Lower leg skin (tissue), 4 donors: ENCODE data around the gene HDAC9. TPM values are rescaled to one million over a fixed set of nuclear protein-coding genes. Genes with fewer than 3 reads are reported as not detected.

ENCODE experiments used
- DNase-seq, 2 donors: peaks; one replicate each; pipeline ENCODE4 v3.0.0-alpha.2; 2019; ENCODE audit warnings: low spot score in 2 of 2
- H3K4me3 ChIP-seq: fragments of 200-600 bp; sonication (generic); 2 replicates; pipeline ENCODE4 v1.5.1; 2017; ENCODE audit warnings: mild to moderate bottlenecking, low read depth; ENCODE audit not compliant: poor library complexity, severe bottlenecking
- POLR2A ChIP-seq, 2 donors: fragments of 450-650 bp; IDR thresholded peaks; one replicate each; pipeline ENCODE4 v1.6.1; 2016 to 2017; ENCODE audit warnings: antibody characterized with exemption in 2 of 2, mild to moderate bottlenecking in 1 of 2, moderate library complexity in 1 of 2
- WGBS, 2 donors: methylation state at CpG; one replicate each; pipeline ENCODE4 v1.1.5; 2018; 5-methylcytosine and 5-hydroxymethylcytosine counted together
- intact Hi-C: fragments of 100-400 bp; cut with DNase I; formaldehyde crosslinking; loops from one replicate; pipeline ENCODE4 v1.15.0; 2023; ENCODE audit warnings: low total_unique reads
- total RNA-seq, 4 donors: library from RNA; depleted of rRNA; stranded (reverse); fragments of >200 nt; gene quantifications; one replicate each; pipeline ENCODE4 v1.1.0, GENCODE V29; 2016
- TF ChIP-seq, protein P1 (sequence below), 3 donors: fragments of 450-650 bp; IDR thresholded peaks; one replicate each; pipeline ENCODE4 v1.5.1; 2016; ENCODE audit warnings: antibody characterized with exemption in 3 of 3, mild to moderate bottlenecking in 3 of 3, moderate library complexity in 2 of 3

HDAC9 gene
- total RNA-seq, 4 donors from 2014 or later, result 3.1 to 5.5 (median 4.7) TPM

DNA sequence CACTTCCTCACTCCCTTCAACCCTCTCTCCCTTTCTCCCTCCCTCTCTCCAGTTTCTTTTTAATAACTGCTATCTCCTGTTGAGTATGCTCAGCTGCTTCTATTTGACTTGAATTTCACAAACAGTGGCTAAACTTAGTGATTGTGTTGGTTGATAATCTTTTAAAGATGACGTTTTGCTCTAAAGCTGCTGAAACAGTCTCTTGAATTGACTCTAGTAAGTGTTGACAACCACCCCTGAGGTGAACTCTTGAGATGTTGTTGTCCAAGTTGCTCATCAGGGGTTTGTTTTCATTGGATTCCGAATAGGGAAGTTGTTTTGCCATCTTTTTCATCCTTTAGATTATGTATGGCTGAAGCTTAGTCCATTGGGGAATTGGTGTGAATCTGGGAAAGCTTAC, 445.7 kb downstream of the HDAC9 start:
- intact Hi-C loops, result no loop called here
- 51 to 63% methylated on average over 2 of the region's 2 CpGs for WGBS, 2 donors

DNA sequence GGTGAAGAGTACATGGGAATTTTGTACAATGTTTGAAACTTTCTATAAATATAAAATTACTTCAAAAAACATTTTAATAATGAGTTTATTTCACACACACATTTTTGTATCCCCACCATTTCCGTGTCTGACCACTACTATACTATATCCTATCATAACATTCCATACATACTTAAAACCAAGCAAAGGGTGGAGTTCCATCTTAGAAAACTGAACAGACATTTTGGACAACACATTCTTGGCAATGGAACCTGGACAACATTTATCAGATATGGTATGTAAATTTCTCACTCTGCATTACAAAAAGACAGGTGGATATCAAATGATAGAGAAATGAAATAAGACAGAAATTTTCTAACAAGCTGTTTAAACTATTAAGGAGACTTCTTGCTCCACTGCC, 453.0 kb downstream of the HDAC9 start:
- no peak overlapping the region for H3K4me3 ChIP-seq
- no peak for DNase-seq
- TF ChIP-seq, protein P1, sequence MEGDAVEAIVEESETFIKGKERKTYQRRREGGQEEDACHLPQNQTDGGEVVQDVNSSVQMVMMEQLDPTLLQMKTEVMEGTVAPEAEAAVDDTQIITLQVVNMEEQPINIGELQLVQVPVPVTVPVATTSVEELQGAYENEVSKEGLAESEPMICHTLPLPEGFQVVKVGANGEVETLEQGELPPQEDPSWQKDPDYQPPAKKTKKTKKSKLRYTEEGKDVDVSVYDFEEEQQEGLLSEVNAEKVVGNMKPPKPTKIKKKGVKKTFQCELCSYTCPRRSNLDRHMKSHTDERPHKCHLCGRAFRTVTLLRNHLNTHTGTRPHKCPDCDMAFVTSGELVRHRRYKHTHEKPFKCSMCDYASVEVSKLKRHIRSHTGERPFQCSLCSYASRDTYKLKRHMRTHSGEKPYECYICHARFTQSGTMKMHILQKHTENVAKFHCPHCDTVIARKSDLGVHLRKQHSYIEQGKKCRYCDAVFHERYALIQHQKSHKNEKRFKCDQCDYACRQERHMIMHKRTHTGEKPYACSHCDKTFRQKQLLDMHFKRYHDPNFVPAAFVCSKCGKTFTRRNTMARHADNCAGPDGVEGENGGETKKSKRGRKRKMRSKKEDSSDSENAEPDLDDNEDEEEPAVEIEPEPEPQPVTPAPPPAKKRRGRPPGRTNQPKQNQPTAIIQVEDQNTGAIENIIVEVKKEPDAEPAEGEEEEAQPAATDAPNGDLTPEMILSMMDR (IDR thresholded peaks at IDR 0.05), result no peak
- TF ChIP-seq POLR2A (IDR thresholded peaks at IDR 0.05), result no peak
- intact Hi-C loops, result no loop called here
- 50 to 51% methylated on average over 1 of the region's 1 CpG for WGBS, 2 donors

More for the DNA sequence above, 445.7 kb downstream of the HDAC9 start:
- no peak for DNase-seq
- H3K4me3 ChIP-seq, result no peak overlapping the region
- TF ChIP-seq, protein P1 (IDR thresholded peaks at IDR 0.05), result no peak
- TF ChIP-seq POLR2A (IDR thresholded peaks at IDR 0.05), result no peak

DNA sequence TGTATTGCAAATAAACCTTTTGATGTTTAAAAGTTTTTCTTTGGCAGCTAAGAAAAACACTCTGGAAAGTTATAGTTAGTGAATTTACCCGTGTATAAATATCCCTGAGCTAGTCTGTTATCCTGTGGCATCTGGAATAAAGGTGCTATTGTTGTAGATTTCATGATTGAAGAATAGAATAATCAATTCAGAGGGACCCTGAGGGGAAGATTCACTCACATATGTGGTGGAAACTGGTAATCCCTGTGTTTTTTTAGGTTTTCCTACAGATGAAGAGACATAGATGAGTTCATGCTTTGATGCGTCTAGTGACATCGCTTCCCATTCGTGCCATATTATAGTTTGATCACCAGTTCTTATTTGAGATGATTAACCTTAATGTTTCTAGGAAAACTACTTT, 457.3 kb downstream of the HDAC9 start:
- intact Hi-C loops, result no loop called here
- no peak for DNase-seq
- TF ChIP-seq, protein P1 (IDR thresholded peaks at IDR 0.05), result no peak
- TF ChIP-seq POLR2A (IDR thresholded peaks at IDR 0.05), result no peak
- no peak overlapping the region for H3K4me3 ChIP-seq
- 60 to 67% methylated on average over 4 of the region's 4 CpGs for WGBS, 2 donors

DNA sequence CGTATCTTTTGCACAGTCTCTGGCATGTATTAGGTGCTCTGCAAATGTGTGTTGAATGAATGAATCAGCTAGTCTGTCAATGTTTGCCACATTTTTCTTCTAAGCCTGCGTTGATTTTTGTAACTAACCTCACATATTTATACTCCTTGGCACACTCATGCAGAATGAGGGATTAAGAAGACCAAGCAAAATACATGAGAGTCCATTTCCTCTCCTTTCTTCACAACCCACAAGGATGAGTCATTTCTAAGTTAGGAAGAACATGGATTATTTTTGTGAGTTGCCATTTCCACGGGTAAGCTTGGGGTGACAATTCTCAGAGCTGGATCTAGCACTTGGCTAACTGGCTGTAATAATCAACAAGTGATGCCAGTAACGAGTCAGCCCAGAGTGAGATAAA, 463.1 kb downstream of the HDAC9 start:
- no peak for TF ChIP-seq POLR2A (IDR thresholded peaks at IDR 0.05)
- TF ChIP-seq, protein P1 (IDR thresholded peaks at IDR 0.05), result no peak
- H3K4me3 ChIP-seq, result no peak overlapping the region
- intact Hi-C loops, result no loop called here
- WGBS, 2 donors, result 73 to 74% methylated on average over 4 of the region's 4 CpGs
- DNase-seq, result no peak

DNA sequence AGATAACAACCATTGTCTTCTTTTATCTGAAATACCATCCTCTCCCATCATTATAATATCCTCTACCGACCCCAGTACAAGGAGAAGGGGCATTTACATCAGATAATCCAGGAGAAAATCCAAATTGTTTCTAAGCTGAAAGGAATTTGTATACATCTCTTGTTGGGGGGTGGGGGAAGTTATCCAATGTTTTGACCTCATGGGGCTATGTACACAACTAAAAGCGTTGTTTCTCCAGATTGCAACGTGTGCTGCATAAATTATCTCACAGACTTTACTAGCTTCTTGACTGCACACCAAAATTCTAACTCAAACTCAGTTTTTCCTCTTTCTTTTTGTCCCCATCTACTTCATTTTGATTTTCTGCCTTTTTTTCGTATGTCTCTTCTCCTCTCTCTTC, 465.2 kb downstream of the HDAC9 start:
- H3K4me3 ChIP-seq, result no peak overlapping the region
- TF ChIP-seq, protein P1 (IDR thresholded peaks at IDR 0.05), result no peak
- no peak for TF ChIP-seq POLR2A (IDR thresholded peaks at IDR 0.05)
- no peak for DNase-seq
- 67 to 71% methylated on average over 4 of the region's 4 CpGs for WGBS, 2 donors
- intact Hi-C loops, result no loop called here

DNA sequence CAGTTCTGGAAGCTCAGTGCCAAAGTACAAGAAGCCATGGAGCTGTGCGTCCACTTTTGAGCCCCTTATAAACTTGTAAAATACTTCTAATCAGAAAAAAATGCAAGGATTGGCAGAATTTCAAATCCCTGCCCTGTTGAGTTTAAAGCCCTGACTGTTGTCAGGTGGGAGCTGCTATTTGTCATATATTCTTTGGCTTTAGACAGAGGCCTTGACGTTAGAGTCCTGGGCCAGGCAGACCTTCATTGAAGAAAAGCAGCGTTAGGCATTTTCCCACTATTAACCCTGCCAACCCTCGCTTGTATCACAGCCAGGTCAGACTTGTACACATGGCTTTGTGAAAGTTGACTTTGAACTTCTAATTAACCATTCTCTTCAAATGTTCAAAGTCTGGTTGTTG, 466.5 kb downstream of the HDAC9 start:
- TF ChIP-seq POLR2A (IDR thresholded peaks at IDR 0.05), result no peak
- TF ChIP-seq, protein P1 (IDR thresholded peaks at IDR 0.05), result no peak
- no peak for DNase-seq
- 57 to 63% methylated on average over 4 of the region's 4 CpGs for WGBS, 2 donors
- intact Hi-C loops, result no loop called here
- H3K4me3 ChIP-seq, result no peak overlapping the region
